Stimulated activated naive B cell treated with anti-CD40 and anti-IgM and Interleukin-4, amounts not matched to agents 10 μg/mL and 1 μg/mL and 100 μg/mL, for 72 hours (primary cell): ENCODE measurements around the gene CCDC122.

Source experiments
- ATAC-seq, 2 donors: fragments of 150-1000 bp; cut with Tn5 transposase; replicated peaks; 2 replicates each; pipeline ENCODE4 v1.10.0; 2021; ENCODE audit warnings: moderate library complexity in 1 of 2
- DNase-seq: peaks from one replicate; pipeline ENCODE4 v3.0.0; 2021
- H3K27ac Mint-ChIP-seq: one replicate; pipeline ENCODE4 v1.8.0; 2022; ENCODE audit warnings: mild to moderate bottlenecking, mixed read lengths
- H3K27me3 Mint-ChIP-seq, 2 donors: one replicate each; pipeline ENCODE4 v1.8.0; 2022; ENCODE audit warnings: mixed read lengths in 2 of 2
- H3K36me3 Mint-ChIP-seq, 2 donors: one replicate each; pipeline ENCODE4 v1.8.0; 2022; ENCODE audit warnings: mixed read lengths in 2 of 2, mild to moderate bottlenecking in 1 of 2
- H3K4me1 Mint-ChIP-seq, 2 donors: one replicate each; pipeline ENCODE4 v1.8.0; 2022; ENCODE audit warnings: mixed read lengths in 2 of 2, mild to moderate bottlenecking in 1 of 2
- H3K4me3 Mint-ChIP-seq, 2 donors: one replicate each; pipeline ENCODE4 v1.8.0; 2022; ENCODE audit warnings: mild to moderate bottlenecking in 2 of 2, mixed read lengths in 2 of 2, moderate library complexity in 1 of 2
- H3K9me3 Mint-ChIP-seq, 2 donors: one replicate each; pipeline ENCODE4 v1.8.0; 2022; ENCODE audit warnings: mixed read lengths in 2 of 2, mild to moderate bottlenecking in 1 of 2

CCDC122 gene

DNA sequence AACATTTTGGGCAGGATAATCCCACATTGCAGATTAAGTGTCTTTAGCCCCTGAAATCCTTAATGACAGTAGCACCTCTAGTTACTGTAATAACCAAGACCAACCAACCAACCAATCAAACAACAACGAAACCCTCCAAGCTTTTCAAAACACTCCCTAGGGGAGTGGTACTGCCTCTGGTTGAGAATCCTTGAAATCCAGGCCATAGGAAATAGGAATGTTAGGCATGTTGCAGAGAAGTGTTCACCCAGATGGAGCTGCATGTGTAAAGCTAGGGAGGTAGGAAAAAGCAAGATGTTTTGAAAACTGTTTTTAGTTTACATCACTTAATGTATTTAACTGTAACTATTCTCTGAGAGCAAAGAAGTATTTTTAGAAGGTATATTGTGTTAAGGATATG, 4.7 kb upstream of the CCDC122 start:
- Mint-ChIP-seq H3K4me3 (no peak overlapping the region), H3K36me3 (peaks cover 5 to 7% of the 10 kb centered on the region in 2 donors), H3K27ac (no peak overlapping the region), H3K4me1 (peaks cover 5 to 11% of the 10 kb centered on the region in 2 donors), H3K27me3 (no peaks in the 10 kb centered on the region), H3K9me3 (no peaks in the 10 kb centered on the region)
- DNase-seq (no peak), ATAC-seq (no peak)

DNA sequence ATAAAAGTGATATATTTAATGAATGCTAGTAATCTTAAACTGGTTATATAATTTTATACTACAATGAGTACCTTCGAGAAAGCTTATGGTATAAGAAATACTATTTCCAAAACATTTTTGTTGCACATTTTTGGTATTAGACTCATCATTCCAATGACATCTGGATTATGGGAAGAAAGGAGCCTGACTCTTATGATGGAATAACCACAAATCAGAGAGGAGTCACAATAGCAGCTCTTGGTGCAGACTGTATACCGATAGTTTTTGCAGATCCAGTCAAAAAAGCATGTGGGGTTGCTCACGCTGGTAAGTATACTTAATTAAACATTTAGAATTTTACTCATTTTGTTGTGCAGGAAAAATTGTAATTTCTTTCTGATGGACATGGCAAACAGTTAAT, 4.1 kb upstream of the CCDC122 start:
- Mint-ChIP-seq H3K36me3 (peaks cover 6 to 7% of the 10 kb centered on the region in 2 donors), H3K27me3 (no peaks in the 10 kb centered on the region), H3K9me3 (no peaks in the 10 kb centered on the region), H3K27ac (no peak overlapping the region), H3K4me1 (peaks cover 7 to 16% of the 10 kb centered on the region in 2 donors), H3K4me3 (no peak overlapping the region)
- ATAC-seq (no peak), DNase-seq (no peak)

DNA sequence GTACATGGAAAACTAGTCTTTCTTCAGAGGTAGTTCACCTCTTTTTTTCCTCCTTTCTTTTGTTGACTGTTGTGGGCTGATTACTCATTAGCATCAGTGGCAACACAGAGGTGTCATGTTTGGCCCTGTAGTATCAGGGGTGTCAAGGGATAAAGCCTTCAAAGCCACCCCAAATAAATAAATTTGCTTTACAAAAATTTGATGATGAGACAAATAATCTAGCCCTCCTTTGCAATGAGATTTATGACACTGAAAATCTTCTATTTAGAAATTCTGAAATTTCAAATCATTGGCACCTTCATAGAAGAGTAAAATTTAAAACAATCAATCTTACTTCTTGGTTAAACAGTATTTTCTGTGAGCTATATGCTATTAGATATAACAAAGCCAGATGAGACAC, 2.0 kb upstream of the CCDC122 start:
- H3K27ac Mint-ChIP-seq, result no peak overlapping the region
- H3K4me1 Mint-ChIP-seq, result peaks cover 18 to 33% of the 10 kb centered on the region in 2 donors
- ATAC-seq (no peak), DNase-seq (no peak)
- no peaks in the 10 kb centered on the region for H3K27me3 Mint-ChIP-seq
- H3K36me3 Mint-ChIP-seq, result peaks cover 4 to 7% of the 10 kb centered on the region in 2 donors
- no peaks in the 10 kb centered on the region for H3K9me3 Mint-ChIP-seq
- no peak overlapping the region for H3K4me3 Mint-ChIP-seq

DNA sequence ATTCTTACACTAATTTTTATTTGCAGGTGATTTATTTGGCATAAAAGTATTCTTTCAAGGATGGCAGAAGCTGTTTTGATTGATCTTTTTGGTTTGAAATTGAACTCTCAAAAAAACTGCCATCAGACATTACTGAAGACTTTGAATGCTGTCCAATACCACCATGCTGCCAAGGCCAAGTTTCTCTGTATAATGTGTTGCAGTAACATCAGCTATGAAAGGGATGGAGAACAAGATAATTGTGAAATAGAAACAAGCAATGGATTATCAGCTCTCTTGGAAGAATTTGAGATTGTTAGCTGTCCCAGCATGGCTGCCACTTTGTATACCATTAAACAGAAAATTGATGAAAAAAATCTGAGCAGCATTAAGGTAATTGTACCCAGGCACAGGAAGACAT, 1.4 kb upstream of the CCDC122 start:
- Mint-ChIP-seq H3K27ac (no peak overlapping the region), H3K4me3 (no peak overlapping the region), H3K4me1 (peaks cover 18 to 33% of the 10 kb centered on the region in 2 donors), H3K27me3 (no peaks in the 10 kb centered on the region), H3K9me3 (no peaks in the 10 kb centered on the region), H3K36me3 (peaks cover 4 to 7% of the 10 kb centered on the region in 2 donors)
- no peak for ATAC-seq
- no peak for DNase-seq

DNA sequence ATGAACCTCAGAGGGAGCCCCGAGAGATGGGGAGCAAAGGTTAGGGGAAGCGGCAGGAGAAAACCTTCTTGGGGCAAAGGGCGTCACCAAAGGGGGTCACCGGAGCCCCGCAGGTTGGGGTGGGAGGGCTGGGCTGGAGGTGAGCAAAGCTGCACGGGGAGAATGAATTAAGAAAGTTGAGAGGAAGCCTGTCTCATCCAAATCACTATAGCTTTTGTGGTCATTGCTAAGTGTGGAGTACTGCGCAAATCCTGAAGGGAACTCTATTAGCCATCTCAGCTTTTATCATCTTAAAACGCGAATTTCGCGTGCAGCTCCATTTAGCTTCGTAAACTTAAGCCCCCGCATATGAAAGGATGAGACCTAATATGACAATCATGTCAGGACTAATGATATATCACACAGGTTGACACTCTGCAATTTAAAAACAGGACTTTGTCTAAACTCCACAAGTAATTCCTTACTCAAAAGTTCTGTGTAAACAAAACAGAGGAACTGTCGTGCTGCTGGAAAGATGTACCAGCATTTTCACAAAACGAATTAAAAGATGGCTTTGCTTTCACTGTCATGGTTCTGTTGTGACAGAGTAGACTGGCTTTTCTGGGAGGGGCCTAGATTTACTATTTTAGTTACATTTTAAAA, 795 bp upstream of the CCDC122 start:
- H3K9me3 Mint-ChIP-seq, result no peaks in the 10 kb centered on the region
- DNase-seq (no peak), ATAC-seq (no peak)
- no peaks in the 10 kb centered on the region for H3K27me3 Mint-ChIP-seq
- H3K4me1 Mint-ChIP-seq, result peaks cover 18 to 33% of the 10 kb centered on the region in 2 donors
- H3K4me3 Mint-ChIP-seq, result peak overlapping the region; percentile 95
- peak overlapping the region; percentile 98 for H3K27ac Mint-ChIP-seq
- peaks cover 2% of the 10 kb centered on the region in 2 donors for H3K36me3 Mint-ChIP-seq

GRCh38 chr13:43879755-43880181, 228 bp upstream of the CCDC122 start, which contains the start of gene LACC1:
Gene LACC1, plus strand, starts transcription at chr13:43879904. Its CDS starts 1,082 bp downstream, at chr13:43880986.
- Mint-ChIP-seq H3K4me3 (peak within 1 kb of the TSS; percentile 95), H3K9me3 (no peaks in the 10 kb centered on the region), H3K27me3 (no peaks in the 10 kb centered on the region), H3K4me1 (peaks cover 18 to 33% of the 10 kb centered on the region in 2 donors), H3K27ac (peak within 1 kb of the TSS; percentile 98), H3K36me3 (peaks cover 0 to 1% of the 10 kb centered on the region in 2 donors)
- peak; percentile 39 for DNase-seq
- peak; percentile 66 for ATAC-seq

- peak overlapping the region; percentile 18 to 26 for H3K4me3 Mint-ChIP-seq
- no peaks in the 10 kb centered on the region for H3K27me3 Mint-ChIP-seq
- no peaks in the 10 kb centered on the region for H3K9me3 Mint-ChIP-seq
- H3K4me1 Mint-ChIP-seq, result peaks cover 18 to 33% of the 10 kb centered on the region in 2 donors
- no peak for ATAC-seq
- H3K27ac Mint-ChIP-seq, result no peak overlapping the region
- H3K36me3 Mint-ChIP-seq, result peaks cover 0 to 1% of the 10 kb centered on the region in 2 donors
- no peak for DNase-seq
Observed at GRCh38 chr13:43877766-43878165, 1.8 kb downstream of the CCDC122 start.

- Mint-ChIP-seq H3K4me1 (peaks cover 18 to 33% of the 10 kb centered on the region in 2 donors), H3K27me3 (no peaks in the 10 kb centered on the region), H3K36me3 (peaks cover 0 to 1% of the 10 kb centered on the region in 2 donors), H3K27ac (no peak overlapping the region), H3K4me3 (peak overlapping the region in 1 of 2 donors; percentile 26), H3K9me3 (no peaks in the 10 kb centered on the region)
- DNase-seq, result no peak
- no peak for ATAC-seq
Observed at GRCh38 chr13:43877326-43877725, 2.2 kb downstream of the CCDC122 start.

DNA sequence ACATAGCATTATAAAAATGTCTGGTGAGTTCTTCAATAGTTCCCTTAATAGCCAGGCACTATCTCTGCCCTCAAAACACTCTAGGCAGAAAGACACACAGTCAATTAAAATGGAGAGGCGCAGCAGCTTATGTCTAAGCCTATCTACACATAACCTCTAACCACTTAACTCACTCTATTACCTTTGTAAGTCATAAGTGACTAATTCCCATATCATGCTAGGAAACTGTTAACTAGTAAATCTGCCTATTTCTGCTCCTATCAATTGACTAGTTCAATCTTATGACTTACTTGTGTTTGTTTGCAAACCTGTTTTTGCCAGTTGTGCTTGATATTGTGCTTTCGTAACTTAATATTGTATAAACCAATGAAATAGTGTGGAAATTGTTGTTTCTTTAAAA, 3.2 kb downstream of the CCDC122 start:
- ATAC-seq, result no peak
- no peaks in the 10 kb centered on the region for H3K27me3 Mint-ChIP-seq
- H3K4me3 Mint-ChIP-seq, result no peak overlapping the region
- no peaks in the 10 kb centered on the region for H3K9me3 Mint-ChIP-seq
- peaks cover 0 to 1% of the 10 kb centered on the region in 2 donors for H3K36me3 Mint-ChIP-seq
- DNase-seq, result no peak
- no peak overlapping the region for H3K27ac Mint-ChIP-seq
- peaks cover 18 to 33% of the 10 kb centered on the region in 2 donors for H3K4me1 Mint-ChIP-seq

- peaks cover 1 to 3% of the 10 kb centered on the region in 2 donors for H3K36me3 Mint-ChIP-seq
- no peaks in the 10 kb centered on the region for H3K9me3 Mint-ChIP-seq
- no peaks in the 10 kb centered on the region for H3K27me3 Mint-ChIP-seq
- ATAC-seq, result no peak
- DNase-seq, result no peak
- no peak overlapping the region for H3K27ac Mint-ChIP-seq
- peaks cover 14 to 25% of the 10 kb centered on the region in 2 donors for H3K4me1 Mint-ChIP-seq
- no peak overlapping the region for H3K4me3 Mint-ChIP-seq
Observed at GRCh38 chr13:43874504-43875092, 4.9 kb downstream of the CCDC122 start.

DNA sequence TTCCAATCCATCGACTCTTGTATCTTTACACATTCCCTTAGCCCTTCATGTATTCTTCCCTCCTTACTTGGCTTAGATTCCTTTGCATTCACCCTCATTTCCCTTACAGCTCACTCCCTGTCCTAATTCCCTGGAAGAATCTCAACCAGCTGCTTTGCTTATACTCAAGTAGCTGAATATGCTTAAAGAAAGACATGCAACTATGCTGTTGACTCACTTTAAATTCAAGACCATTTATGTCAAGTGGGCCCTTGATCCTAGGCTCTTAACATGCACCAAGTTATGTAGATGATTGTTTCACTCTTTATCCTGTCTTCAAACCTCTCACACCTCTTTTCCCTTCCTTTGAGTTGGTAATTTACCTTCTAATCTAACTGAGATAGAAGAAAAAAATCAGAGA, 7.4 kb downstream of the CCDC122 start:
- ATAC-seq (no peak), DNase-seq (no peak)
- no peaks in the 10 kb centered on the region for H3K27me3 Mint-ChIP-seq
- no peaks in the 10 kb centered on the region for H3K9me3 Mint-ChIP-seq
- no peak overlapping the region for H3K27ac Mint-ChIP-seq
- peaks cover 0 to 2% of the 10 kb centered on the region in 2 donors for H3K4me1 Mint-ChIP-seq
- H3K4me3 Mint-ChIP-seq, result no peak overlapping the region
- peaks cover 0 to 7% of the 10 kb centered on the region in 2 donors for H3K36me3 Mint-ChIP-seq

GRCh38 chr13:43865892-43866291, 13.6 kb downstream of the CCDC122 start:
- Mint-ChIP-seq H3K36me3 (peaks cover 10 to 11% of the 10 kb centered on the region in 2 donors), H3K9me3 (no peaks in the 10 kb centered on the region), H3K4me1 (no peaks in the 10 kb centered on the region), H3K27me3 (no peaks in the 10 kb centered on the region), H3K4me3 (no peak overlapping the region), H3K27ac (no peak overlapping the region)
- no peak for DNase-seq
- no peak for ATAC-seq

GRCh38 chr13:43864921-43865320, 14.6 kb downstream of the CCDC122 start:
- peaks cover 8 to 10% of the 10 kb centered on the region in 2 donors for H3K36me3 Mint-ChIP-seq
- H3K4me1 Mint-ChIP-seq, result no peaks in the 10 kb centered on the region
- H3K27me3 Mint-ChIP-seq, result no peaks in the 10 kb centered on the region
- H3K27ac Mint-ChIP-seq, result no peak overlapping the region
- no peak for DNase-seq
- ATAC-seq, result no peak
- H3K9me3 Mint-ChIP-seq, result no peaks in the 10 kb centered on the region
- no peak overlapping the region for H3K4me3 Mint-ChIP-seq

DNA sequence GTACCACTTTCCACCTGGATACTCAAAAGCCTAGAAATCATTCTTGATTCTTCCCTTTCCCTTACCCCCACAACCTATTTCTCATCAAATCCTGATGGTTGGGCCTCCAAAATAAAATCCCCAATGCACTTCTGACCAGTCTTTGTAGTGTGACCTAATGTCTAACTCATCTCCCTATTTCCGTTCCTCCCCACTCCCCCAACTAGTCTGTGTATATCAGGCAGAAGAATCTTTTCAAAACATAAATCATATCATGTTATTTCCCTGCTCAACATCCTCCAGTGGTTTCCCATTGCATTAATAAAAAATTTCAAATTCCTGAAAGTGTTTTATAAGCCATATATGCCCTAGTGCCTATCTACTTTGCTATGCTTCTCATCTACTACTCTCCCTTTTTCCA, 17.7 kb downstream of the CCDC122 start:
- Mint-ChIP-seq H3K9me3 (no peaks in the 10 kb centered on the region), H3K27me3 (no peaks in the 10 kb centered on the region), H3K4me3 (no peak overlapping the region), H3K27ac (no peak overlapping the region), H3K36me3 (peaks cover 3 to 10% of the 10 kb centered on the region in 2 donors), H3K4me1 (no peaks in the 10 kb centered on the region)
- DNase-seq, result no peak
- no peak for ATAC-seq

DNA sequence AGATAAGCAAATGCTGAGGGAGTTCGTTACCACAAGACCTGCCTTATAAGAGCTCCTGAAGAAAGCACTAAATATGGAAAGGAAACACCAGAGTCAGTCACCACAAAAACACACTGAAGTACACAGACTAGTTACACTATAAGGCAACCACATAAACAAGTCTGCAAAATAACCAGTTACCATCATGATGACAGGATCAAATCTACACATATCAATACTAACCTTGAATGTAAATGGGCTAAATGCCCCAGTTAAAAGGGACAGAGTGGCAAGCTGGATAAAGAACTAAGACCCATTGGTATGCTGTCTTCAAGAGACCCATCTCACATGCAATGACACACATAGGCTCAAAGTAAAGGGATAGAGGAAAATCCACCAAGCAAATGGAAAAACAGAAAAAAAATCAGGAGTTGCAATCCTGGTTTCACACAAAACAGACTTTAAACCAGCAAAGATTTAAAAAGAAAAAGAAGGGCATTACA, 26.6 kb downstream of the CCDC122 start:
- H3K4me3 Mint-ChIP-seq, result no peak overlapping the region
- H3K9me3 Mint-ChIP-seq, result peaks cover 50 to 56% of the 10 kb centered on the region in 2 donors
- no peak overlapping the region for H3K27ac Mint-ChIP-seq

More for the DNA sequence above, 26.6 kb downstream of the CCDC122 start:
- Mint-ChIP-seq H3K36me3 (peaks cover 65 to 70% of the 10 kb centered on the region in 2 donors), H3K27me3 (no peaks in the 10 kb centered on the region), H3K4me1 (no peaks in the 10 kb centered on the region)
- no peak for DNase-seq
- ATAC-seq, result no peak
